Measurements from ENCODE around the gene MYOCOS.
"Not testable (repeated sequence)": the region's sequence is repeated elsewhere in the genome, so short reads cannot be mapped to it uniquely, and the experiment has no call there.

MYOCOS gene

DNA sequence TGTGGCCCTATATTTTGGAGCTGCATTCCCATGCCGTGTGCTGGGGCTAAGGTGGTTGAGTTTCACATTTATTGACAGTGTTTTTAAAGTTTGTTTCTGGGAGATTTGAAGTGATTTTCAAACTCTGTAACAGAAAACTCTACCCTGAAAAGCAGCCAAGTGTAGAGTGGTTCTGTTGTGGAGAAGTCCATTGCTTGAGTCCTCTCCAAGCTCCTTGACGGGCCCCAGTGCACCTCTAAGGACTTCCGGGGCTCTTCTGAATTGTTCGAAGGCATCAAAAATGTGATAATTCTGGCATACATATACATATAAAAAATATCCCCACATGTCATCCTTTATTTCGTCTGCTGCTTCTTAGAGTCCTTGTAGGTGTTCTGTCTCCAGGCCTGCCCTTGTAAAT lies 5.0 kb downstream of the MYOCOS start:
- no peak for DNase-seq

DNA sequence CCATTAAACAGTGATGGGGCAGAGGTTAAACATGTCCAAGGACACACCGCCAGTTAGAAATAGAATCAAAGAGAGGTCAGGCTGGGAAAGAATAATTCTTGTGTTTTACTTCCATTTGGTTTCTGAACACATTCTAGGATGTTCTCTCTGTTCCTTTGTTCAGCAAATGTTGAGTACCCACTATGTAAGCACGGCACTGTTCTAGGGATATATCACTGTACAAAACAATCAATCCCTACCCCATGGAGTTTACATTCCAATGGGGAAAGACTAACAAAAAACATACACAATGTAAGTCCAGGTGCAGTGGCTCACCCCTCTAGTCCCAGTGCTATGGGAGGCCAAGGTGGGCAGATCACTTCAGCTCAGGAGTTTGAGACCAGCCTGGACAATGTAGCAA lies 6.2 kb downstream of the MYOCOS start:
- no peak for DNase-seq

DNA sequence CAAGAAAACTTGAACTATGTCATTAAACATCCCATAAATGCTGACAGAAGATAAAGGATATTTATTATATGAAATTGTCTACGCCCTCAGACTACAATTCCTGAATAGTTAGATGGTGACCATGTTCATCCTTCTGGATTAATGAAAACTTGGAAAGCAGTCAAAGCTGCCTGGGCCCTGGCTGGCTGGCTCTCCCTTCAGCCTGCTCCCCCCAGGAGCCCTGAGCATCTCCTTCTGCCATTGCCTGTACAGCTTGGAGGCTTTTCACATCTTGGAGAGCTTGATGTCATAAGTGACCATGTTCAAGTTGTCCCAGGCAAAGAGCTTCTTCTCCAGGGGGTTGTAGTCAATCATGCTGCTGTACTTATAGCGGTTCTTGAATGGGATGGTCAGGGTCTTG lies 13.6 kb downstream of the MYOCOS start:
- DNase-seq: no peak

DNA sequence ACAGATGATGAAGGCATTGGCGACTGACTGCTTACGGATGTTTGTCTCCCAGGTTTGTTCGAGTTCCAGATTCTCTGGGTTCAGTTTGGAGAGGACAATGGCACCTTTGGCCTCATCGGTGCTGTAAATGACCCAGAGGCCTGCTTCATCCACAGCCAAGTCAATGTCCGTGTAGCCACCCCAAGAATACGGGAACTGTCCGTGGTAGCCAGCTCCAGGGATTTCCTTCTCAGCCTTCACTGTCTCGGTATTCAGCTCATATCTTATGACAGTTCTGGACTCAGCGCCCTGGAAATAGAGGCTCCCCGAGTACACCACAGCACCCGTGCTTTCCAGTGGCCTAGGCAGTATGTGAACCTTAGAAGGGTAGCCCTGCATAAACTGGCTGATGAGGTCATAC lies 14.1 kb downstream of the MYOCOS start:
- DNase-seq: no peak

DNA sequence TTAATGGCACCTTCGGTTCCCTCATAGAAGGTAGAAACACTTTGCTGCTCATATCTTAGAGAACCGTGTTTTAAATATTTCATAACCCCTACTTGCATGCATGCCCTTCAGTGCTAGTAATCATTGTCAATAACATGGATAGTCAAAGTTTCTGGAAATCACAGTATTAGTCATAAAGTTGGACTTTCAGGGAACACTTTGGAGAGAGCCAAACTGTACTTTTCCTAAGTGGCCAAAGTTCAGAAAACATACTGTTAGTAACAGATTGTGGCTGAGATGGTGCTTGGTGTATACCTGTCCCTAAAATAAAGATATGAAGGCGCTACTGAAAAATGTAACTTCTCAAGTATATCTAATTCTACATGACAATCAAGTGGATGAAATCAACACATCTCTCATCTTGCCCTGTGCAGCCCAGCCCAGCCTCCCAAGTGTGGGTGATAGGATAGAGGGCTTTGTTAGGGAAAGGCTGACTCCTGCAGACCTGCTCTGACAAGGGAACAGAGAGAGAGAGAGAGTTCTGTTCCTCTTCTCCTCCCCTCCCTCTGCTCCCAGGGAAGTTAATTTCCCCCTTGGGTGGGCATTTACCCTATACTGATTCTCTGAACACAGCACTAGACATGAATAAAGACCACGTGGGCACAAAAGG lies 16.0 kb downstream of the MYOCOS start:
- DNase-seq: no peak

DNA sequence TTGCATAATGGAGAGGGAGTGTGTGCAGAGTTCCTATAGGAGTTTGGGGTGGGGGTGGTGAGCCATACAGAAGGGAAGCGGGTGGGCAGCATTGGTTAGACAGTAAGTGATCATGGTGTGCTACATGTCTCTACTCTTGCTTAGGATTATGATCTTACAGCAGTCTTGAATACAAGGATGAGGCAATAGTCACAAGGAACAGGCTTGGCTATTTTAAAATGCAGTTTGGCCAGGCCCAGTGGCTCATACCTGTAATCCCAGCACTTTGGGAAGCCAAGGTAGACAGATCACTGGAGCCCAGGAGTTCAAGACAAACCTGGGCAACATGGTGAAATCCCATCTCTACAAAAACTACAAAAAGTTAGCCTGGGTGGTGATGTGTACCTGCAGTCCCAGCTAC lies 18.2 kb downstream of the MYOCOS start:
- DNase-seq: no peak

DNA sequence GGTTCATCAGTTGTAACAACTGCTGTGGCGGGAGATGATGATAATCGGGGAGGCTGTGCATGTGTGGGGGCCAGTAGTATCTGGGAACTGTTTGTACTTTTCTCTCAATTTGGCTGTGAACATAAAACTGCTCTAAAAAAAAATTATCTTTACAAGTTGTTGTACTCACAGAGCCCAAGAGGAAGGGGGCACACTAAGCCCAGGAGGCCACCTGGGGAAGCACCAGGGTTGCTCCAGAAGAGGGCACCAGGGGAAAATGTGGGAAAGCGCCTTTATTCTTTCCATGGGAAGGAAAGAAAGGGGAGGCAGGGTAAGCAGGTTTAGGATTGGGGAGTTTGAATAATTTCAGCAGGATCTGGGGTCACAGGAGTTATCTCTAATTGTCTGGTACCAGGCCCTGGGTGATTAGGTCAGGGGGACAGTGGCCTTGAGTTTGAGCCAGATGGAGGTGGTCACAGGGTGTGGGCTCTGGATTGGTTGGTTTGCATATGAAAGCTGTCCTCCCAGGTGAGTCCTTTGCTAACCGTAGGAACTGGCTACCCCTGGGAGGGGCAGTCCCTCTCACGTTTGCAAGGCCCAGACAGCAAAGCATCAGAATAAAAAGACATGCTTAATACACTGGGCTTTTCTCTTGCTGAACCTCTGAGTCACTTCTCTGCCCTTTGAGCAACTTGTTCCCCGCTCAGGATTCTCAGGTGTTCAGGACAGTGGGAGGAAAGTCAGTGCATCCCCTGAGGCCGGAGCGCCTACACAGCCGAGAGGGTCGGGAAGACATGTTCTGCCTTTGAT lies 19.2 kb downstream of the MYOCOS start:
- DNase-seq: no peak

DNA sequence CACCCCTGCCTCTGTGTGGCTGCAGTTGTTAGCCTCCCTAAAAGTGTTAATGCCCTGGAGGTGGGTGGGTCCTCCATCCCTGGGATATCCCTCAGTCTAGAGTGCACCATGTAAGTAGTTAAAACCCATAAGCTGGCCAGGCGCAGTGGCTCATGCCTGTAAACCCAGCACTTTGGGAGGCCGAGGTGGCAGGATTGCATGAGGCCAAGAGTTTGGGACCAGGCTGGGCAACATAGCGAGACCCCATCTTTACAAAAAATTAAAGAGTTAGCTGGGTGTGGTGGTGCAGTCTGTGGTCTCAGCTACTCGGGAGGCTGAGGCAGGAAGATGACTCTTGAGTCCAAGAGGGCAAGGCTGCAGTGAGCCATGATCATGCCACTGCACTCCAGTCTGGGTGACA lies 20.2 kb downstream of the MYOCOS start:
- no peak for DNase-seq

DNA sequence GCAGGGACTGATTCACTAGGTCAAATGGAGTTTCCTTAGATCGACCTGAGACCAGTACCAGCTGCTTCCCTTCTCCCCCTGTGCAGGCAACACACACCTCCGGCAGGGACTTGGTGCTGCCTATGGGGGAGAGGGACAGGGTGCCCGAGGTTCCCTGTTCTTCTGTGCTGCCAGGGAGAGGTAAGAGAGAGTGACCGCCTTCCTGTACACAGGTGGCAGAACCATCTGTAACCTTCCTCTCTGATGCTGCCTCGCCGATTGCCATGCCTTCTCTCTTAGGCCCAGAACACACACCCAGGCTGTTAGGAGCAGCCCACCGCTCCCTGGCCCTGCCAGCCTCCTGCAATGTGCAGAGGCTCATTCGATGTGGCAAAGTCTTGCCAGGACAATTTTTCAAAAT lies 21.1 kb downstream of the MYOCOS start:
- no peak for DNase-seq

DNA sequence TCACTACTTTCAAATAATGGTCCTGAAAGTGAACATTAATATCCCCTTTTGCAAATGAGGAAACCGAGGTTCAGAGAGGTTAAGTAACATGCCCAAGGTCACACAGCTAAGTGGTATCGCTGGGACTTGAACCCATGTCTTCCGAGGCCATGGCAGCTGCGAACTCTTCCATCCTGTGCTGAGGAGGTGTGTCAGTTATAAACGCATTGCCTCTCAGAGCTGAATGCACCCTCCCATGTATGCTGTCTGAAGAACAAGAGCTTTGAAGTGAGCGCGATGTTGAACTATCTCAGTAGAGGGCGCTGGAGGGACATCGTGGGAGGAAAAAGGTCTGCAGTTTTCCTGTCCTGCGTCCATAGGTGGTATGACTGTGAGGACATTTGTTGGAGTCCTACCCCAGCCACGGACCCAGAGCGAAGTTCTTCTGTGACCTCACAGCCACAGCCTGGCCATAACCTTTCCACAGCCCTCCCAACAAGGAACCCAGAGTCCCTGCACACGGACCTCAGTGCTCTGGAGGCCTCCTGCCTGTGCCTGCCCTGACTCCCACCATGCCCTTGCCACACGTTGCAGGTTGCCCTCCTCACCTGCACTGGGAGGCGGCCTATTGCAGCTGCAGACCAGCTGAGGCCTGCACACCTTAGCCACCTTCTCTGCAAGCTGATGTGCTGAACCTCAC lies 22.9 kb downstream of the MYOCOS start:
- DNase-seq: peak; percentile 52 to 70

DNA sequence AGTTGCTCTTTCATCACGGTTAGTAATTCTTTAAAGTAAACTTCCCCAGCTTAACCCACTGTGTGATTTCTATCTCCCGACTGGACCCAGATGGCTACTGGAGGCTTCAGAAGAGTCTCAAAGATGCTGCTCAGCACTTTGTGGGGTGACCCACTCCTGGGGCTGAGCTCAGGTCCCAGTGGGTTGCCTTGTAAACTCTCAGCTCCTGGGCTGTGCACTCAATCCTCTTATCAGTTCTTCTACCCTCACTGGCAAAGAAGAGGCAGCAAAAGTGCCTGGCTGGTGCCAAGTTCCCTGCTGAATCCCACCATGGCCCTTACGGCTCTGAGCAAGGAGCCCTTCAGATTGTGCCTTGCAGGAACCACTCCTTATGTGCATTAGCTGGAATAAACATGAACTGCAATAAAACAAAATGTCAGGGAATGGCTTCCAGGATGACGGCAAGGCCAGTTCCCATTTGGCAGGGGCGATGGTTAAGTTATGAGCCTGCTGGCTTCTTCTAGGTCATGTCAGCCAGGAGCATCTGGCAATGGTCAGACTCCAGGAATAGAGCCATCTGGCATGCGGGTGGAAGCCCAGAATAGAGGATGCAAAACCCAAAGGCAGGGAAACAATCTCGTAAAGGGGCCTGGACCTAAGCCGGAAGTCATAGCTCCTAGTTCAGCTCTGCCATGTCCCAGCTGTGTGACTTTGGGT lies 23.7 kb downstream of the MYOCOS start:
- no peak for DNase-seq

DNA sequence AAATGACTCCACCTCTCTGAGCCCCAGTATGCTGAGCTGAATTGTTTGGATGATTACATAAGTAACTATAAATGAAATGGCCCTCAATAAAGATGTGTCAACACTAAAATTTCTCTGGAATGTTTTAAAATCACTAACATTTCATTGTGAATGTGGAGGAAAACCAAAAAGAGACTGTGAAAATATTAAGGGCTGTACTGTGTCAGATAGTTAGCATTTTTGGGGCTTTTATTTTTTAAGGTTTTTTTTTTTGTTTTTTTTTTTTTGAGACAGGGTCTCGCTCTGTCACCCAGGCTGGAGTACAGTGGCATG lies 24.2 kb downstream of the MYOCOS start:
- no peak for DNase-seq

DNA sequence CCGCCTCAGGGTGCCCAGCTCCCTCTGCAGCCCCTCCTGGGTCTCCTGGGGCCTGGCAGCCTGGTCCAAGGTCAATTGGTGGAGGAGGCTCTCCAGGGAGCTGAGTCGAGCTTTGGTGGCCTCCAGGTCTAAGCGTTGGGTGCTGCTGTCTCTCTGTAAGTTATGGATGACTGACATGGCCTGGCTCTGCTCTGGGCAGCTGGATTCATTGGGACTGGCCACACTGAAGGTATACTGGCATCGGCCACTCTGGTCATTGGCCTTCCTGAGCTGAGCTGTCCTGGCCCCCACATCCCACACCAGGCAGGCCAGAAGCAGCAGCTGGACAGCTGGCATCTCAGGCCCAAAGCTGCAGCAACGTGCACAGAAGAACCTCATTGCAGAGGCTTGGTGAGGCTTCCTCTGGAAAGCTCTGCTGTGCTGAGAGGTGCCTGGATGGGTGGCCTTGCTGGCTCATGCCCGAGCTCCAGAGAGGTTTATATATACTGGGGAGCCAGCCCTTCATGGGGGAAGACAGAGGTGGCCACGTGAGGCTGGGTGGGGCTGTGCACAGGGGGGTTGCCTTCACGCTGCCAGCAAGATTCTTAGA lies 30.3 kb downstream of the MYOCOS start, which contains the start of gene MYOC:
MYOC (minus strand) TSS at position 455 of the 589 bp plus-strand sequence; CDS start at position 378, 77 bp downstream.
- no peak for DNase-seq

DNA sequence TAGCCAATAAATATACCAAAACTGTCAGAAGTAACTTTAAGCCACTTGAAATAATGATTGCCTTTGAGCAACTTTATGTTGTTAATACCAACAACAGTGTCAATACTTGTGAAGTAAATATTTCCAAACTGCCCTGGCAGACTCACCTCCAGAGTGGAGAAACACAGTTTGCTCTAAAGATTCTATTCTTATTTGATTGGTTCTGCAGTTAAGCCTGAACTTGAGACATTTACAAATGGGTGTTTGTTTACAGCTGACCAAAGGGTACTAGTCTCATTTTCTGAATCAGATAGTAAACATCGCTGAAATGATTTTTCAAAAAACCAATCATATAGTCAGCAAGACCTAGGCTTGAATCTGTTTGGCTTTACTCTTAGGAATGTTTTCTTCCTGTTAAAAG lies 31.8 kb downstream of the MYOCOS start:
- no peak for DNase-seq

DNA sequence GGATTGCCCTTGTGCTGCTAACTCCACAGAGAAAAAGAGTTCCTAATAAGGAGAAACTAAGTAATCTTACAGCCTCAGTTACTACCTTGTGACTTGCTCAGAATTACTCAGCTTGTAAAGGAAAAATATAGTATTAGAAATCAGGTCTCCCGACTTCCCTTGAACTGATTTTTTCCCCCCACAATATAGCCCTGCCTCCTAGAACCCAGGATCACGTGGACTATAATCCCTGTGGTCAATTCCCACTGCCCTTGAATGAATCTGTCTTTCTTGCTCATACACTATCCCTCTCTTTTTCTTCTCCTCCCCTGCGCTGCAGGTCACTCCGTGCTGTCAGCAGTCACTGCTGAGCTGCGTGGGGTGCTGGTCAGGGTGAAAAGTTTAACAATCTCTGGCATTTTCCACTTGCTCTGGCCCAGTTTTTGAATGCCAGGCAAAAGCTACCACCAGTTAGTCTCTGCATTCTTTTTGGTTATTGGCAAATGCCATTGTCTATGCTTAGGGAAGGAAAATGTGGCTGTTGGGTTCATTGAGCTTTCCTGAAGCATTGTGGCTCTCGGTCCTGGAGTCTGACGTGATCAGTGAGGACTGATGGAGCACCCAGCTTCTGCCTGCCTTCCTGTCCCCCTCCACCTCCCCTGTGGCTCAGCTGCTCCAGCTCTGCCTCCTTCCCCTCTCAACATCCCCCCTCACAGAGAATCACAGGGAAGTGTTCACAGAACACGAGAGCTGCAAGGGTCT lies 32.3 kb downstream of the MYOCOS start:
- DNase-seq: no peak

DNA sequence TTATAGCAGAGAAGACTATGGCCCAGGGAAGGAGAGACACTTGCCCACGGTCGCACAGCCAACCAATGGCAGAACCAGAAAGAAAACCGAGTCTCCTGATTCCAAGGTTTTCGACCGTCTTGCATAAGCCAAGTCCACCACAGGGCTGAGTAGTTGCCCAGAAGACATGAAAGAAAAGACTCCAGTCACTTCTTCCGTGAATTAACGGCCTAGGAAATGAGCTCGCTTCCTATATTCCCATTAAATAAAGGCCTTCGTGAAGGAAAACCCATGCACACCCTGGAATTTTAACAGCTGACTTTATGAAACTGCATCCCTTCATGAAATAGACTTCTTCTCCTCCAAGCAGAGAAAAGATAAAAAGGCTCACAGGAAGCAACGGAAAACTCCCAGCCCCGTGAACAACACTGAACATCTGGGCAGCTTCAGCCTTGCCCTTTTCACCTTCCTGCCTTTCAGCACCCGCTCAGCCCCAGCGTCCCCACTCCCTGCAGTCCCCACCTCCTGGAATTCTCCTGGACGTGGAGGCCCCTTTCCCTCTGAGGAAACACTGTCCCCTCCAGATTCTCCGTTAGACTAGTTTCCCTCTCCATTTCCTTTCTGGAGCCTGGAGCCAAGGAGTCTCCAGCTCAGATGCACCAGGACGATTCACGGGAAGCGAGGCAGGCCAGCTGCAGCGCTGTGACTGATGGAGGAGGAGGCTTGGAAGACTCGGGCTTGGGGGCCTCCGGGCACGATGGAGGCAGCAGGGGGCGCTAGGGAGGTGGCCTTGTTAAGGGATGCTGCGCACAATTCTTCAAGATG lies 33.1 kb downstream of the MYOCOS start:
- peak; percentile 26 to 61 for DNase-seq

DNA sequence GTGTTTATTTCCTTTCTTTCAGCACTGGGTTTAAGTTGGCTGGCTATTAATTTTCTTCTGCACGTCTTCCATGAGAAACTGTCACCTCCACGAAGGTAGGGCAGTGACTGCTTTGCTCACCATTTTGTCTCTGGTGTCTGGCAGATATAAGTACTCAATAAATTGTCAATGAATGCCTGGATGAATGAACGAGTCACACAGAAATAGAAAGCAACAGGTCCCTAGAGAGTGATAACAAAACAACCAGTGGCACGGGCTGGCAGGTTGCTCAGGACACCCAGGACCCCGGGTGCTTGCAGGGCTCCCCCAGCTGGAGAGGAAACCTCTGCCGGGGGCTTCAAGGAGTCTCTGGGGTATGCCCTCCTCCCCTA lies 33.7 kb downstream of the MYOCOS start:
- DNase-seq: no peak

DNA sequence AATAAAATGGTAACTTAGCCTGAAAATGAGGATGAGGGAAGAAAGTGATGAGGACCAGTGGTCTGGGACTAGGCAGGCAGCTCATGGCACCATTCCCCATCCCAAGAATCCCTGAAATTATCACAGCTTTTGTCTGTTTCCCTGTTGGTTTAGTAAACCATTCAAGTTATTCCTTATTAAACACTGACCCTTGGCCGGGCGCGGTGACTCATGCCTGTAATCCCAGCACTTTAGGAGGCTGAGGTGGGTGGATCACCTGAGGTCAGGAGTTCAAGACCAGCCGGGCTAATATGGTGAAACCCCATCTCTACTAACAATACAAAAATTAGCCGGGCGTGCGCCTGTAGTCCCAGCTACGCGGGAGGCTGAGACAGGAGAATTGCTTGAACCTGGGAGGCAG lies 34.2 kb downstream of the MYOCOS start:
- not testable (repeated sequence) for DNase-seq

DNA sequence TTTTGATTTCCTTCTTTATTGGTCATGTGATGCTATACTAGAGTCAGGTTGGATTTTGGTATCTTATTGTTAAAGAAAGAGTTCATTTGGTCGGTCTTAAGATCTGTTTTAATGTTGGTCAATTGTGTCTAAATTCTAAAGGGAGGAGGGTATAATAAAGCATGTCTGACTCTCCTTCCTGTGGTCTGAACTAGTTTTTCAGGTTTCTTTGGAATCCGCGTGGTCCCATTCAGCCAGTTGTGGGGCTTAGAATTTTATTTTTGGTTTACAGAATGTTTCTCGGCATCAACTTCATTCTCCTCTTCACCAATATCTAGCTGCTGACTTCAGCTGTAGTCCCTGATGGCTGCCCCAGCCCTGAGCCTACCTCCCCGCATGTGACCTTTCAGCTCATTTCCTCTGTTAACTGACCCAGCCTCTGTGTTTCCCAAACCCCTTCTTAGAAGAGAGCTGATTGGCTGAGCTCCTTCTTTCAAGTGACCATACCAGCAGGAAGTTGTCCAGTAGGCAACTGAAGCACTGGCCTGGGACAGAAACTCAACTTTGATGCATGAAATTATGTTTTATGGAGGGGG lies 39.1 kb downstream of the MYOCOS start:
- no peak for DNase-seq

DNA sequence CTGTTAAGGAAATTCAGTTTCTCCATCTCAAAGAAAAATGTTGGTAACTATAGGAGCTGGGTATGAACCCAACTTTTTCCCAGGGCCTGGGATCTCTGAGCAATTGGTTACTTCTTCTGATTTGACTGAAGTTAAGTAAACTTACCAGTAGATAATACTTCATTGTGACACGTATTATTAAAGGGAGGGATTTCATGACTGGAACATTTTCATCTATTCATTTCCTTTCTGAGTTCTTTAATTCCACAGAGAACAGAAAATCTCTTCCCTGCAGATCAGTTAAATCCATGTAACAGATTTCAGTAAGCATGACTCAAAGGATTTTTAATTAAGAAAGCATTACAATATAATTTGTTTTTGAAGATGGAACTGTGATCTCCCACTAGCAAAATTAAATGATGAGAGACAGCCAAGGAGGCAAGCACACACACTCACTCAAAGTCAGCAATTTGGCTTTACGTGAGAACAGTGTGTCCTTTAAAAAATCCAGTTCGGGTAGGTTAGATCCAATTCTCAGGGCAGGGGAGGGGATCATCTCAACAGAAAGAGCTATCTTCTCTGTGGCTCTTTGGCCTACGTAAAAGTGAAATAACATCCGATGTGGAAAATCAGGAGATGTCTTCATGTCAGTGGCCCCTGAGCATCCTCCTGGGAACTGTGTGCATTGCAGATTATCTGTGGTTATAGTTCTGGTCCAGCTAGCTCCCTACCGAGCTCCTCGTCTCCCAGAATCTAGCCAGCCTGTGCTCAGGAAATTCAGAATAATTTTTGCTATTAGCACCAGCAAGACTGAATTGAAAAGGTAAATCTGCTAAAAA lies 41.2 kb downstream of the MYOCOS start:
- DNase-seq: no peak

All from CD4-positive, alpha-beta T cell treated with Interferon alpha-2 for 1 hour (primary cell).